NB4 (cell line): ENCODE data around the gene UTS2B.

Experiments
- MAX ChIP-seq: IDR thresholded peaks from 2 replicates; pipeline ENCODE4 v1.6.1; 2011; ENCODE audit warnings: low read depth, low read length
- MYC ChIP-seq: IDR thresholded peaks from 2 replicates; pipeline ENCODE4 v1.6.1; 2011; ENCODE audit warnings: low read depth, low read length
- POLR2A ChIP-seq: IDR thresholded peaks from 2 replicates; pipeline ENCODE4 v1.6.1; 2011; ENCODE audit warnings: mild to moderate bottlenecking; ENCODE audit not compliant: insufficient read length; ENCODE audit errors: extremely low read depth
- TF ChIP-seq, protein P1 (sequence below): IDR thresholded peaks from one replicate; pipeline ENCODE4 v1.5.1; 2012; ENCODE audit warnings: low read depth, low read length

- TF ChIP-seq, protein P1, sequence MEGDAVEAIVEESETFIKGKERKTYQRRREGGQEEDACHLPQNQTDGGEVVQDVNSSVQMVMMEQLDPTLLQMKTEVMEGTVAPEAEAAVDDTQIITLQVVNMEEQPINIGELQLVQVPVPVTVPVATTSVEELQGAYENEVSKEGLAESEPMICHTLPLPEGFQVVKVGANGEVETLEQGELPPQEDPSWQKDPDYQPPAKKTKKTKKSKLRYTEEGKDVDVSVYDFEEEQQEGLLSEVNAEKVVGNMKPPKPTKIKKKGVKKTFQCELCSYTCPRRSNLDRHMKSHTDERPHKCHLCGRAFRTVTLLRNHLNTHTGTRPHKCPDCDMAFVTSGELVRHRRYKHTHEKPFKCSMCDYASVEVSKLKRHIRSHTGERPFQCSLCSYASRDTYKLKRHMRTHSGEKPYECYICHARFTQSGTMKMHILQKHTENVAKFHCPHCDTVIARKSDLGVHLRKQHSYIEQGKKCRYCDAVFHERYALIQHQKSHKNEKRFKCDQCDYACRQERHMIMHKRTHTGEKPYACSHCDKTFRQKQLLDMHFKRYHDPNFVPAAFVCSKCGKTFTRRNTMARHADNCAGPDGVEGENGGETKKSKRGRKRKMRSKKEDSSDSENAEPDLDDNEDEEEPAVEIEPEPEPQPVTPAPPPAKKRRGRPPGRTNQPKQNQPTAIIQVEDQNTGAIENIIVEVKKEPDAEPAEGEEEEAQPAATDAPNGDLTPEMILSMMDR, result no peak
- TF ChIP-seq POLR2A, result no peak
- TF ChIP-seq MYC, result no peak
- no peak for TF ChIP-seq MAX
Measured at GRCh38 chr3:191331388-191331787, 1.1 kb upstream of the UTS2B start.
